CMK (cell line): ENCODE results near the gene MBD3L5.
"Not testable (repeated sequence)": the region's sequence is repeated elsewhere in the genome, so short reads cannot be mapped to it uniquely, and the experiment has no call there.

ENCODE experiments used
- DNase-seq: peaks from one replicate; pipeline ENCODE4 v3.0.0-alpha.2; 2010; ENCODE audit warnings: low read depth

MBD3L5 gene

GRCh38 chr19:7052896-7053295 lies 22.5 kb downstream of the MBD3L5 start:
- not testable (repeated sequence) for DNase-seq

GRCh38 chr19:7054635-7055368 lies 24.4 kb downstream of the MBD3L5 start:
- not testable (repeated sequence) for DNase-seq

- not testable (repeated sequence) for DNase-seq
Observed at GRCh38 chr19:7055679-7056078, 25.3 kb downstream of the MBD3L5 start.

- DNase-seq: not testable (repeated sequence)
Observed at GRCh38 chr19:7056371-7056770, 26.0 kb downstream of the MBD3L5 start.

- DNase-seq: not testable (repeated sequence)
Observed at GRCh38 chr19:7058576-7058975, 28.2 kb downstream of the MBD3L5 start, which contains the start of gene MBD3L3. Gene MBD3L3 (minus strand): TSS chr19:7058676. CDS start chr19:7058605, 71 bp downstream.

GRCh38 chr19:7059977-7060376 lies 29.6 kb downstream of the MBD3L5 start:
- DNase-seq: not testable (repeated sequence)

GRCh38 chr19:7063339-7063738 lies 33.0 kb downstream of the MBD3L5 start:
- no peak for DNase-seq

- DNase-seq: no peak
Observed at GRCh38 chr19:7063764-7064418, 33.5 kb downstream of the MBD3L5 start.

GRCh38 chr19:7067122-7067521 lies 36.7 kb downstream of the MBD3L5 start:
- DNase-seq: peak; percentile 25

GRCh38 chr19:7067716-7068115 lies 37.3 kb downstream of the MBD3L5 start:
- no peak for DNase-seq

GRCh38 chr19:7068599-7068998 lies 38.2 kb downstream of the MBD3L5 start:
- no peak for DNase-seq

GRCh38 chr19:7069042-7069903 lies 38.9 kb downstream of the MBD3L5 start, which contains the start of gene ZNF557:
Gene ZNF557 (plus strand): TSS chr19:7069703. CDS start chr19:7075075, 5,372 bp downstream.
- peak; percentile 95 for DNase-seq

- DNase-seq: no peak
Observed at GRCh38 chr19:7069904-7070226, 39.5 kb downstream of the MBD3L5 start.

GRCh38 chr19:7072541-7072940 lies 42.2 kb downstream of the MBD3L5 start:
- DNase-seq: no peak

GRCh38 chr19:7074705-7075282 lies 44.4 kb downstream of the MBD3L5 start:
- no peak for DNase-seq

GRCh38 chr19:7076151-7076550 lies 45.8 kb downstream of the MBD3L5 start:
- no peak for DNase-seq

- DNase-seq: no peak
Observed at GRCh38 chr19:7078008-7078407, 47.6 kb downstream of the MBD3L5 start.
